SK-N-SH (cell line): ENCODE data around the gene CBX8. TPM values are rescaled to one million over a fixed set of nuclear protein-coding genes. Genes with fewer than 3 reads are reported as not detected.

Source experiments
- CTCF ChIA-PET: fragments of 300-600, 350-600 bp; formaldehyde crosslinking; extraction: SDS; loops from one replicate; lab custom pipeline; 2021; lab: Yijun Ruan, JAX
- POLR2A ChIA-PET: fragments of 350-600 bp; sonication (Branson Sonifier 250); formaldehyde crosslinking; extraction: SDS; loops from one replicate; lab custom pipeline; 2020; ENCODE audit warnings: antibody characterized with exemption, inconsistent platforms; lab: Yijun Ruan, JAX
- DNase-seq: peaks from one replicate; pipeline ENCODE4 v3.0.0; 2012
- H2AFZ ChIP-seq: fragments of 200-600 bp; sonication (generic); 2 replicates; pipeline ENCODE4 v1.8.1; 2016; ENCODE audit warnings: antibody characterized with exemption, mild to moderate bottlenecking, low read depth
- H3F3A ChIP-seq: fragments of 200-600 bp; sonication (generic); replicated peaks from 2 replicates; pipeline ENCODE3; 2016; ENCODE audit warnings: antibody characterized with exemption, mild to moderate bottlenecking; ENCODE audit not compliant: insufficient read depth
- H3K27ac ChIP-seq, 2 experiments: fragments of 200-500 bp in 1 of 2; fragments of 200-600 bp in 1 of 2; sonication (Bioruptor generic) in 1 of 2; sonication (generic), shearing (Covaris generic) in 1 of 2; 2 replicates each; pipeline versions ENCODE4 v1.5.1 to v1.6.1; 2014 to 2016; ENCODE audit warnings: low read depth in 2 of 2, inconsistent platforms in 1 of 2, low read length in 1 of 2, mild to moderate bottlenecking in 1 of 2, mixed read lengths in 1 of 2
- H3K27me3 ChIP-seq: fragments of 200-600 bp; sonication (generic), shearing (Covaris generic); 2 replicates; pipeline ENCODE4 v1.6.1; 2016; ENCODE audit warnings: mixed run types; ENCODE audit not compliant: insufficient read depth
- H3K36me3 ChIP-seq, 2 experiments: fragments of 200-500 bp in 1 of 2; fragments of 200-600 bp in 1 of 2; sonication (Bioruptor generic) in 1 of 2; sonication (generic) in 1 of 2; replicated peaks in 1 of 2; 2 replicates each; pipeline versions ENCODE3 to v1.5.1; 2014 to 2016; ENCODE audit warnings: low read length in 1 of 2, mild to moderate bottlenecking in 1 of 2; ENCODE audit not compliant: insufficient read depth in 2 of 2, control insufficient read depth in 1 of 2
- H3K4me1 ChIP-seq, 2 experiments: fragments of 200-500 bp in 1 of 2; fragments of 200-600 bp in 1 of 2; sonication (Bioruptor generic) in 1 of 2; sonication (generic), shearing (Covaris generic) in 1 of 2; 2 replicates each; pipeline versions ENCODE4 v1.5.1 to v1.6.1; 2014 to 2016; ENCODE audit warnings: low read depth in 1 of 2, low read length in 1 of 2, mixed run types in 1 of 2; ENCODE audit not compliant: insufficient read depth in 2 of 2, control insufficient read depth in 1 of 2
- H3K4me2 ChIP-seq: fragments of 200-600 bp; sonication (generic), shearing (Covaris generic); 2 replicates; pipeline ENCODE4 v1.6.1; 2017; ENCODE audit warnings: mixed run types
- H3K4me3 ChIP-seq, 2 experiments: fragments of 200-500 bp in 1 of 2; fragments of 200-600 bp in 1 of 2; sonication (Bioruptor generic) in 1 of 2; sonication (generic), shearing (Covaris generic) in 1 of 2; 2 replicates each; pipeline versions ENCODE4 v1.5.1 to v1.8.1; 2014 to 2016; ENCODE audit warnings: low read depth in 2 of 2, inconsistent platforms in 1 of 2, low read length in 1 of 2, mild to moderate bottlenecking in 1 of 2, mixed read lengths in 1 of 2, moderate library complexity in 1 of 2
- H3K79me2 ChIP-seq: fragments of 200-600 bp; sonication (generic); 2 replicates; pipeline ENCODE4 v1.8.1; 2017; ENCODE audit warnings: mild to moderate bottlenecking; ENCODE audit not compliant: insufficient read depth
- H3K9ac ChIP-seq: fragments of 200-600 bp; sonication (generic); 2 replicates; pipeline ENCODE4 v1.6.1; 2017; ENCODE audit warnings: mixed run types
- H3K9me2 ChIP-seq: fragments of 200-600 bp; sonication (generic); 2 replicates; pipeline ENCODE4 v1.6.1; 2017; ENCODE audit warnings: mixed run types
- H3K9me3 ChIP-seq: fragments of 200-600 bp; sonication (generic); 2 replicates; pipeline ENCODE4 v1.6.1; 2017; ENCODE audit warnings: mixed run types, mild to moderate bottlenecking, moderate library complexity
- H4K20me1 ChIP-seq: fragments of 200-600 bp; sonication (generic); 2 replicates; pipeline ENCODE4 v1.6.1; 2017; ENCODE audit warnings: mild to moderate bottlenecking, mixed run types; ENCODE audit not compliant: insufficient read depth
- EZH2phosphoT487 ChIP-seq: fragments of 200-600 bp; sonication (generic); IDR thresholded peaks from 2 replicates; pipeline ENCODE4 v1.6.1; 2017; ENCODE audit warnings: low read depth, mixed run types, mild to moderate bottlenecking, antibody characterized with exemption, moderate library complexity, borderline replicate concordance
- FOSL2 ChIP-seq: IDR thresholded peaks from 2 replicates; pipeline ENCODE4 v1.4.0; 2012; ENCODE audit warnings: low read depth, mild to moderate bottlenecking, moderate library complexity, borderline replicate concordance
- FOXJ3 ChIP-seq: sonication (generic); formaldehyde crosslinking; IDR thresholded peaks from 2 replicates; pipeline ENCODE4 v1.5.1; 2020; ENCODE audit warnings: mild to moderate bottlenecking, missing genetic modification reagents
- FOXM1 ChIP-seq: IDR thresholded peaks from 2 replicates; pipeline ENCODE4 v1.4.0; 2012; ENCODE audit warnings: low read depth, mild to moderate bottlenecking
- GABPA ChIP-seq: IDR thresholded peaks from 2 replicates; pipeline ENCODE4 v1.4.0; 2012; ENCODE audit warnings: low read depth, mild to moderate bottlenecking
- JUND ChIP-seq: IDR thresholded peaks from 2 replicates; pipeline ENCODE4 v1.4.0; 2012
- MAX ChIP-seq: IDR thresholded peaks from 2 replicates; pipeline ENCODE4 v1.4.0; 2012; ENCODE audit warnings: low read depth
- MEF2A ChIP-seq: IDR thresholded peaks from 2 replicates; pipeline ENCODE4 v1.4.0; 2012; ENCODE audit warnings: low read depth, borderline replicate concordance
- NRF1 ChIP-seq: IDR thresholded peaks from 2 replicates; pipeline ENCODE4 v1.6.1; 2012; ENCODE audit warnings: low read depth, mild to moderate bottlenecking, low read length
- PBX3 ChIP-seq: IDR thresholded peaks from 2 replicates; pipeline ENCODE4; 2012
- POLR2AphosphoS5 ChIP-seq: IDR thresholded peaks from 2 replicates; pipeline ENCODE4 v1.6.1; 2012; ENCODE audit warnings: low read depth, low read length
- RAD21 ChIP-seq: IDR thresholded peaks from 2 replicates; pipeline ENCODE4 v1.6.1; 2012; ENCODE audit warnings: mild to moderate bottlenecking, low read length
- REST ChIP-seq: IDR thresholded peaks from 2 replicates; pipeline ENCODE4 v1.6.1; 2012; ENCODE audit warnings: mild to moderate bottlenecking, low read depth, low read length, moderate library complexity
- RFX5 ChIP-seq: IDR thresholded peaks from 2 replicates; pipeline ENCODE4 v1.6.1; 2012; ENCODE audit warnings: mild to moderate bottlenecking, improper control_type of control experiment, low read length
- RXRA ChIP-seq: IDR thresholded peaks from 2 replicates; pipeline ENCODE4 v1.4.0; 2012; ENCODE audit warnings: low read depth, mild to moderate bottlenecking, borderline replicate concordance
- SIN3A ChIP-seq: IDR thresholded peaks from 2 replicates; pipeline ENCODE4 v1.6.1; 2012; ENCODE audit warnings: low read depth, mild to moderate bottlenecking, low read length, moderate library complexity, borderline replicate concordance
- SMC3 ChIP-seq: IDR thresholded peaks from 2 replicates; pipeline ENCODE4 v1.6.1; 2012; ENCODE audit warnings: low read depth, low read length, improper control_type of control experiment
- TAF1 ChIP-seq: IDR thresholded peaks from 2 replicates; pipeline ENCODE4 v1.6.1; 2012; ENCODE audit warnings: low read depth, mild to moderate bottlenecking, low read length, moderate library complexity, borderline replicate concordance
- TCF12 ChIP-seq: IDR thresholded peaks from 2 replicates; pipeline ENCODE4 v1.4.0; 2012
- TEAD4 ChIP-seq: IDR thresholded peaks from 2 replicates; pipeline ENCODE4 v1.4.0; 2012; ENCODE audit warnings: mild to moderate bottlenecking, borderline replicate concordance; ENCODE audit not compliant: insufficient read depth
- USF1 ChIP-seq: IDR thresholded peaks from 2 replicates; pipeline ENCODE4 v1.4.0; 2012; ENCODE audit warnings: low read depth, borderline replicate concordance
- YY1 ChIP-seq: IDR thresholded peaks from 2 replicates; pipeline ENCODE4 v1.4.0; 2012; ENCODE audit warnings: low read depth, mild to moderate bottlenecking
- ZBTB33 ChIP-seq: IDR thresholded peaks from 2 replicates; pipeline ENCODE4 v1.4.0; 2012; ENCODE audit warnings: low read depth, borderline replicate concordance
- WGBS: methylation state at CpG from one replicate; pipeline ENCODE4 v1.1.6; 2017; ENCODE audit warnings: low lambda C conversion rate; 5-methylcytosine and 5-hydroxymethylcytosine counted together
- polyA plus RNA-seq, 3 experiments: library from polyadenylated mRNA; depleted of rRNA; stranded (reverse); fragments of >200 nt; gene quantifications; 2 replicates each; pipeline ENCODE4 v1.2.3, GENCODE V29; 2012

CBX8 gene
- polyA plus RNA-seq, 1 of the 3 experiments (the other 2 are of a cell fraction) = 2.9 TPM

- TF ChIP-seq PBX3 = no peak
- no peak for TF ChIP-seq FOXJ3 (CRISPR knock-in tag)
- no peak for TF ChIP-seq MAX
- TF ChIP-seq RXRA = no peak
- TF ChIP-seq GABPA = no peak
- no peak for TF ChIP-seq SIN3A
- no peak for TF ChIP-seq FOXM1
- TF ChIP-seq USF1 = no peak
- TF ChIP-seq FOSL2 = no peak
- TF ChIP-seq TEAD4 = no peak
- TF ChIP-seq POLR2AphosphoS5 = no peak
These were observed 33.9 kb upstream of the CBX8 start (continued) for GRCh38 chr17:79830763-79831264.

GRCh38 chr17:79830303-79830702 is 33.4 kb upstream of the CBX8 start:
- H4K20me1 ChIP-seq = peaks cover 15% of the 10 kb centered on the region; the same call in 1 of the 2 replicates
- H3K4me2 ChIP-seq = no peak overlapping the region
- peaks cover 0 to 34% of the 10 kb centered on the region in 2 experiments; a peak in 2 of 4 replicates for H3K4me1 ChIP-seq
- CTCF ChIA-PET = interaction anchor here (0.9 to 7.1 kb wide), 6 partner anchors 12 to 89 kb away, joined by 4 to 65 read pairs (median 10); partner anchors contain the start of gene CBX4
- no peak overlapping the region for H3K4me3 ChIP-seq
- H3K9ac ChIP-seq = no peak overlapping the region
- H3K9me3 ChIP-seq = no peaks in the 10 kb centered on the region
- DNase-seq = no peak
- H3F3A ChIP-seq = peaks cover 7% of the 10 kb centered on the region
- peaks cover 8% of the 10 kb centered on the region; the same call in 1 of the 2 replicates for H3K79me2 ChIP-seq
- peaks cover 7 to 19% of the 10 kb centered on the region in 2 experiments for H3K36me3 ChIP-seq
- H3K27ac ChIP-seq = no peak overlapping the region
- POLR2A ChIA-PET = interaction anchor here (1.2 to 1.7 kb wide), 2 partner anchors 12 to 17 kb away, joined by 4 to 7 read pairs; no protein-coding TSS in a partner anchor
- H3K27me3 ChIP-seq = no peaks in the 10 kb centered on the region
- no peaks in the 10 kb centered on the region for H3K9me2 ChIP-seq
- no peak overlapping the region for H2AFZ ChIP-seq
- WGBS = 92% methylated on average over 8 of the region's 8 CpGs
- TF ChIP-seq TAF1 (no peak), MEF2A (no peak), EZH2phosphoT487 (no peak), TCF12 (no peak), REST (no peak), RFX5 (no peak), JUND (no peak), RAD21 (no peak), YY1 (no peak), PBX3 (no peak), POLR2AphosphoS5 (no peak), GABPA (no peak), ZBTB33 (no peak), NRF1 (no peak), SMC3 (no peak)
- TF ChIP-seq, all 33 proteins: peak for 0
